Upper lobe of right lung (tissue), 1 donor: ENCODE results near the gene OR6X1. TPM values are rescaled to one million over a fixed set of nuclear protein-coding genes. Genes with fewer than 3 reads are reported as not detected.

Experiments used
- ATAC-seq: fragments of 200-7000 bp; cut with Tn5 transposase; one replicate; pipeline ENCODE4 v1.9.1; 2020; ENCODE audit warnings: mild to moderate bottlenecking, moderate library complexity
- DNase-seq: peaks from one replicate; pipeline ENCODE4 v3.0.0-alpha.2; 2020
- H3K27ac ChIP-seq: fragments of 200-600 bp; one replicate; pipeline ENCODE4 v1.8.0; 2022
- H3K27me3 ChIP-seq: fragments of 200-600 bp; one replicate; pipeline ENCODE4 v1.8.0; 2022; ENCODE audit warnings: mild to moderate bottlenecking
- H3K36me3 ChIP-seq: fragments of 200-600 bp; one replicate; pipeline ENCODE4 v1.8.0; 2022
- H3K4me1 ChIP-seq: fragments of 200-600 bp; one replicate; pipeline ENCODE4 v1.8.0; 2022
- H3K4me3 ChIP-seq: fragments of 200-600 bp; one replicate; pipeline ENCODE4 v1.8.0; 2022; ENCODE audit warnings: mild to moderate bottlenecking
- H3K9me3 ChIP-seq: fragments of 200-600 bp; one replicate; pipeline ENCODE4 v1.8.0; 2022
- intact Hi-C: fragments of 100-400 bp; cut with DNase I; formaldehyde crosslinking; loops from one replicate; pipeline ENCODE4 v1.11.0; 2022
- total RNA-seq: library from RNA; stranded (reverse); fragmentation: NEBNext Ultra II Directional; extraction: Animal tissue kit (Norgen Biotek cat#: 25700); gene quantifications from one replicate; pipeline ENCODE4 v1.2.1, GENCODE V29; 2021
- TF ChIP-seq, protein P1 (sequence below): fragments of 200-600 bp; IDR thresholded peaks from one replicate; pipeline ENCODE4 v1.8.0; 2022; ENCODE audit warnings: antibody characterized with exemption
- donor health status: DM: no; HTN: yes; CAD: no; lungs with severe emphysema.

The OR6X1 gene
- total RNA-seq, 1 donor from 2014 or later = not detected

DNA sequence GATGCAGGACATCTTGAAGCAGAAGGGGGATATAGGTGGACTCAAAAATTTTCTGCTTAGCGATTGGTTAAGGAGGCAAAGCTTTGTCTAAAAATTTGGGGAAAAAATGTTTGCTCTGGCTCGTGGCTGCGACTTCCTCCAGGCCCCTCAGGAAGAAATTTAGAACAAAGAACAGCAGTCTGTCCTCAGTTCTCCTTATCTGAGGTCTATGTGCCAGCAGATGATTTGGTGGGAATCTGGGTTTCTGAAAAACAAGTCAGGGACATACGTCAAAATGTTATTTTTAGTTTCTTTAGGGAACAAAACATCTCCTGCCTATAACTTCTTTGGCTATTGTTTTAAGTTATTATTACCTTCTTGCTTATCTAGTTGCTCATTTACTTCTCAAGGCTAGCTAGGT lies 43.8 kb upstream of the OR6X1 start:
- no peak overlapping the region for H3K4me3 ChIP-seq
- ATAC-seq (no peak), DNase-seq (no peak)
- intact Hi-C loops = no loop called here
- TF ChIP-seq, protein P1, sequence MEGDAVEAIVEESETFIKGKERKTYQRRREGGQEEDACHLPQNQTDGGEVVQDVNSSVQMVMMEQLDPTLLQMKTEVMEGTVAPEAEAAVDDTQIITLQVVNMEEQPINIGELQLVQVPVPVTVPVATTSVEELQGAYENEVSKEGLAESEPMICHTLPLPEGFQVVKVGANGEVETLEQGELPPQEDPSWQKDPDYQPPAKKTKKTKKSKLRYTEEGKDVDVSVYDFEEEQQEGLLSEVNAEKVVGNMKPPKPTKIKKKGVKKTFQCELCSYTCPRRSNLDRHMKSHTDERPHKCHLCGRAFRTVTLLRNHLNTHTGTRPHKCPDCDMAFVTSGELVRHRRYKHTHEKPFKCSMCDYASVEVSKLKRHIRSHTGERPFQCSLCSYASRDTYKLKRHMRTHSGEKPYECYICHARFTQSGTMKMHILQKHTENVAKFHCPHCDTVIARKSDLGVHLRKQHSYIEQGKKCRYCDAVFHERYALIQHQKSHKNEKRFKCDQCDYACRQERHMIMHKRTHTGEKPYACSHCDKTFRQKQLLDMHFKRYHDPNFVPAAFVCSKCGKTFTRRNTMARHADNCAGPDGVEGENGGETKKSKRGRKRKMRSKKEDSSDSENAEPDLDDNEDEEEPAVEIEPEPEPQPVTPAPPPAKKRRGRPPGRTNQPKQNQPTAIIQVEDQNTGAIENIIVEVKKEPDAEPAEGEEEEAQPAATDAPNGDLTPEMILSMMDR = no peak
- H3K9me3 ChIP-seq = no peaks in the 10 kb centered on the region
- no peak overlapping the region for H3K27ac ChIP-seq
- H3K4me1 ChIP-seq = no peaks in the 10 kb centered on the region
- H3K27me3 ChIP-seq = no peaks in the 10 kb centered on the region
- H3K36me3 ChIP-seq = no peaks in the 10 kb centered on the region

- Histone ChIP-seq H3K9me3 (no peaks in the 10 kb centered on the region), H3K36me3 (no peaks in the 10 kb centered on the region), H3K27me3 (no peaks in the 10 kb centered on the region), H3K4me1 (no peaks in the 10 kb centered on the region), H3K27ac (no peak overlapping the region), H3K4me3 (no peak overlapping the region)
- DNase-seq (no peak), ATAC-seq (no peak)
- TF ChIP-seq, protein P1 = no peak
- intact Hi-C loops = no loop called here
Measured at GRCh38 chr11:123797541-123797940, 43.2 kb upstream of the OR6X1 start.

DNA sequence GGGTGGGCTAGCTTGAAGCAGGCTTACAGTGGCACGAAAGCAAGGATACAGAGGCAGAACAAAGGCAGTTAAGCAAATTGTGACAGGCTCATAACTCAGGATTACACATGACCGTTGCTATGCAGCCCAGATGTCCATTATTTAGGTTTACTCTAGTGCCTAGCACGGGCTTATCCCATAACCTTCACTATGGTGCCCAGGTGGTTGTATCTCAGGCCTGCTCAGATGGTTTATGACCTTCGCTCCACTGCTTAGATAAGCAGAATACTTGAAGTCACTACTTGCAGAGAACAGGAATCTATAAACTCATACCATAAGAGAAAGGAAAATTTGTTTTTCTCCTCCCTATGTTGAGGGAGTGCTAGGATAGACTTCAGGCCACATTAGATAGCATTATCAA lies 42.8 kb upstream of the OR6X1 start:
- Histone ChIP-seq H3K27me3 (no peaks in the 10 kb centered on the region), H3K27ac (no peak overlapping the region), H3K4me1 (no peaks in the 10 kb centered on the region), H3K4me3 (no peak overlapping the region), H3K36me3 (no peaks in the 10 kb centered on the region), H3K9me3 (no peaks in the 10 kb centered on the region)
- ATAC-seq (no peak), DNase-seq (no peak)
- intact Hi-C loops = no loop called here
- TF ChIP-seq, protein P1 = no peak

DNA sequence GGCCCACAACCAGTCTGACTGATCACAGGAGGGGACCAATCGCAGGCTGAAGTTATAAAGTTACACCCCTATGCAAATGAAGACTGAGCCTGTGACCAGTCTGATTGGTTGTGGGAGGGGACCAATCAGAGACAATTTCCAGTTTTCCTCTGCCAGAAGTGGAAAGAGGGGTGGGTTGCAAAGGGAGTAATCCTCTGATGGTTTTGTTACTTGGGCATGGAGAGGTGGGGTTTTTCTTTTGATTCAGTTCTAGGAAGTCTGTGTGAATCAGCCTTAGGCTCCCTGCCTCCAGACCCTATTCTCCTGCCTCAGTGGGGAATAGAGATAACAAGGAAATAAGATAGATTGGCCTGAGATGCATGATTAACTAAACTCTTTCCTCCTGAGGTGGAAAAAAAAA lies 41.9 kb upstream of the OR6X1 start:
- TF ChIP-seq, protein P1 = no peak
- H3K9me3 ChIP-seq = no peaks in the 10 kb centered on the region
- DNase-seq = no peak
- H3K27ac ChIP-seq = no peak overlapping the region
- H3K4me1 ChIP-seq = no peaks in the 10 kb centered on the region
- H3K4me3 ChIP-seq = no peak overlapping the region
- ATAC-seq = no peak
- H3K36me3 ChIP-seq = no peaks in the 10 kb centered on the region
- no peaks in the 10 kb centered on the region for H3K27me3 ChIP-seq
- intact Hi-C loops = no loop called here

DNA sequence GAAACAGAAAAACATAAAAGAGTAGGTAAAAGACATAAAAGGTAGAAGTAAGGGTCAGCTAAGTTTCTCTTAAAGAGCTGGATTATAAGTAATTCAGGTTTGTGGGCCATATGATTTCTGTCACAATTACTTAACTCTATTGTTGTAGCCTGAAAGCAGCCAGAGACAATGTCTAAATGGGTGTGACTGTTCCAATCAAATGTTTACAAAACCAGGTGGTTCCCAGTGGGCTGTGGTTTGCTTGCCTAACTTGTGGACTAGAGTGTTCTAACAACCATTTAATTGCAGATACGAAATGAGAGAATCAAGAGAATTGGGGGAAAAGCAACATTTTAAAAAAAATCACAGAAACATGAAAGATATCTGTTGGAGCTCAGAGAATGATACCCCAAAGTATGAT lies 29.2 kb upstream of the OR6X1 start:
- Histone ChIP-seq H3K36me3 (no peaks in the 10 kb centered on the region), H3K9me3 (no peaks in the 10 kb centered on the region), H3K4me1 (no peaks in the 10 kb centered on the region), H3K27ac (no peak overlapping the region), H3K27me3 (no peaks in the 10 kb centered on the region), H3K4me3 (no peak overlapping the region)
- ATAC-seq (no peak), DNase-seq (no peak)
- intact Hi-C loops = no loop called here
- TF ChIP-seq, protein P1 = no peak

DNA sequence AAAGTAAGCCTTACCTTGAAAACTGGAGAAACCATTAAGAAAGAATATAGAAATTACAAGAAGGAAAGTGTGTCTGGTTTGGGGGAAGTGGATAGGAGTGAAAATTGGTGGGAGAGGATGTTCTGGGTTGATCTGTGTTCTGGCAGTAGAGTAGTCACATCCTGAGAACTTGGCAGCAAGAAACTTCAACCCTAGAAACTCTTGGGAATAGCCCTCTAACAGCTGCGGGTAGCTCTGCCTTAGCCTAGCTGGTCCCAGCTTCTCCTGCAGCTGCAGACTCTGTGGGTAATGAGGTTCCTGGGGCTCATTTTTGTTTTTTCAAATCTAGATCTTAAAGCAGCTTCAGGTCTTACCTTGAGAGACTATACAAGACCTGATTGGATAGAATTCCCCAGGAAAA lies 24.2 kb upstream of the OR6X1 start:
- H3K27ac ChIP-seq = no peak overlapping the region
- no peak overlapping the region for H3K4me3 ChIP-seq
- intact Hi-C loops = no loop called here
- DNase-seq (no peak), ATAC-seq (no peak)
- no peaks in the 10 kb centered on the region for H3K36me3 ChIP-seq
- TF ChIP-seq, protein P1 = no peak
- H3K4me1 ChIP-seq = no peaks in the 10 kb centered on the region
- no peaks in the 10 kb centered on the region for H3K9me3 ChIP-seq
- no peaks in the 10 kb centered on the region for H3K27me3 ChIP-seq
